Neural crest cell (in vitro differentiated cells): Measurements from ENCODE around the gene CCDC27. TPM values are rescaled to one million over a fixed set of nuclear protein-coding genes. Genes with fewer than 3 reads are reported as not detected.

Experiments
- DNase-seq: peaks from one replicate; pipeline ENCODE4 v3.0.0; 2021; ENCODE audit warnings: low read depth, mixed read lengths, low spot score
- H3K27ac Mint-ChIP-seq: one replicate; pipeline ENCODE4 v1.8.0; 2021; ENCODE audit warnings: mild to moderate bottlenecking, mixed read lengths; ENCODE audit not compliant: unreplicated experiment
- H3K27me3 Mint-ChIP-seq: 2 replicates; pipeline ENCODE4 v1.8.0; 2021; ENCODE audit warnings: low read depth, mild to moderate bottlenecking, mixed read lengths
- H3K36me3 Mint-ChIP-seq: 2 replicates; pipeline ENCODE4 v1.8.0; 2021; ENCODE audit warnings: low read depth, mild to moderate bottlenecking, mixed read lengths
- H3K4me1 Mint-ChIP-seq: 2 replicates; pipeline ENCODE4 v1.8.0; 2021; ENCODE audit warnings: mixed read lengths
- H3K4me3 Mint-ChIP-seq: one replicate; pipeline ENCODE4 v1.8.0; 2021; ENCODE audit warnings: mild to moderate bottlenecking, mixed read lengths
- H3K9me3 Mint-ChIP-seq: 2 replicates; pipeline ENCODE4 v1.8.0; 2021; ENCODE audit warnings: mixed read lengths
- CTCF ChIP-seq: fragments of 200-600 bp; sonication (generic); conservative IDR thresholded peaks from 2 replicates; pipeline ENCODE4 v1.5.0; 2021; ENCODE audit warnings: antibody characterized with exemption, mild to moderate bottlenecking
- long read RNA-seq: library from polyadenylated mRNA; unstranded; transcript quantifications from one replicate; pipeline ENCODE4 v2.0.0, GENCODE V29; 2020
- total RNA-seq: library from RNA; stranded (reverse); gene quantifications from 2 replicates; pipeline ENCODE4 v1.2.1, GENCODE V29; 2021

CCDC27 gene
- not detected in 2 replicates for total RNA-seq
- long read RNA-seq: 0 reads

- Mint-ChIP-seq H3K9me3 (no peaks in the 10 kb centered on the region), H3K36me3 (no peaks in the 10 kb centered on the region), H3K4me1 (no peaks in the 10 kb centered on the region), H3K27ac (no peak within 1 kb of the TSS), H3K27me3 (peaks cover 35% of the 10 kb centered on the region), H3K4me3 (no peak within 1 kb of the TSS)
- no peak for TF ChIP-seq CTCF
- DNase-seq: no peak
These were observed at the start of gene CCDC27 for GRCh38 chr1:3752400-3752945. Gene CCDC27 (plus strand): TSS chr1:3752450. CDS start chr1:3752482, 32 bp downstream.

DNA sequence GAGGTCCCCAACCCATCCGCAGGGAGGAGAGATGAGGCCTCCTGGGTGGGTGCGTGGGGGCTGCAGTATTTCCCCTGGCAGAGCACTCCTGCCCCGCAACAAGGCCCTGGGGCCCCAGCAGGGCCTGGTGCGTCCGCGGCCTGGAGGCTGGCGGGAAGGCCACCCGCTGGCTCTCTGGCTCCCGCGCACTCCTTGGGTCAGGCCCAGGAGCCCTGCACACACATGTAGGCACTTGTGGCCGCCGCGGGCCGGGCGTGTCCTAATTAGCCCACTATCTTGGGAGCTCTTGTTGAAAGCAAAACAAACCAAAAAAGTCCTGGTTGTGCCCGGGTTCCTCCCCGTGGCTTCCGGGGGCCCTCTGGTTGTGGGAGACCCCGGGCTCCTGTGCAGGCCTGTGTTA lies 49.7 kb upstream of the CCDC27 start:
- no peaks in the 10 kb centered on the region for H3K36me3 Mint-ChIP-seq

GRCh38 chr1:3702990-3703728 lies 49.1 kb upstream of the CCDC27 start:
- Mint-ChIP-seq H3K4me1 (peaks cover 4% of the 10 kb centered on the region), H3K4me3 (no peak overlapping the region), H3K9me3 (no peaks in the 10 kb centered on the region), H3K27ac (no peak overlapping the region), H3K27me3 (peaks cover 14% of the 10 kb centered on the region), H3K36me3 (no peaks in the 10 kb centered on the region)
- peak; percentile 42 for TF ChIP-seq CTCF
- DNase-seq: no peak

More for the DNA sequence above, 49.7 kb upstream of the CCDC27 start:
- Mint-ChIP-seq H3K27me3 (peaks cover 9% of the 10 kb centered on the region), H3K4me3 (no peak overlapping the region), H3K4me1 (peaks cover 4% of the 10 kb centered on the region), H3K27ac (no peak overlapping the region), H3K9me3 (no peaks in the 10 kb centered on the region)
- DNase-seq: no peak
- TF ChIP-seq CTCF: no peak

- no peak for TF ChIP-seq CTCF
- no peak overlapping the region for H3K27ac Mint-ChIP-seq
- no peak for DNase-seq
- peaks cover 17% of the 10 kb centered on the region for H3K27me3 Mint-ChIP-seq
- H3K9me3 Mint-ChIP-seq: no peaks in the 10 kb centered on the region
- no peak overlapping the region for H3K4me3 Mint-ChIP-seq
- peaks cover 4% of the 10 kb centered on the region for H3K4me1 Mint-ChIP-seq
- H3K36me3 Mint-ChIP-seq: no peaks in the 10 kb centered on the region
These were observed 48.4 kb upstream of the CCDC27 start for GRCh38 chr1:3703786-3704371.

DNA sequence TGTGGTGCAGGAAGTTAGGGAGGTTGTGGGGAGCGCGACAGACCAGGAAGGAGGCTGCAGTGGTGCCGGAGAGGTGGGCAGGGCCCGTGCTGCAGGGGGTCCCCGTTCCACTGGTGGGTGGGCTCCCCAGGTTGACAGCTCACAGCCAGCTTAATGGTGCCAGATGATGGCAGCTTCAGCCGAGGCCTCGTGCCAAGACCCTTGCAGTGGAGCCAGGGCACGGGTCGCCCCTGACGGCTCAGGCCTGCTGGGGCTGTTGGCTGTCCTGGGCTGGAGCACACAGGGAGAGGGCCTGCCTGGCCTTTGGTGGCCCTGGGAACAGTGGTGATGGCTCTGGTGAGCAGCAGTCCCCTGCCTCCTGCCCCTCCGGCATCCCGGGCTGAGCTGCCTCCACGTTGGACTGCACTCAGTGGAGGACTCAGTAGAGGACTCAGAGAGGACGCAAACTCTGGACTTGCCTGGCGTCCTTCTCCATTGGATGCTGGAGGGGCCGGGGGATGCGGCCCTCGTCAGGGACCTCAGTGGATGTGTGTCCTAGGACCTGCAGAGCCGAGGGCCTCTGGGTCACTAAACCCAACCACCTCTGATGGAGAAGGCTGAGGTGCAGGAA lies 46.8 kb upstream of the CCDC27 start:
- TF ChIP-seq CTCF: no peak
- Mint-ChIP-seq H3K27ac (no peak overlapping the region), H3K9me3 (no peaks in the 10 kb centered on the region), H3K36me3 (no peaks in the 10 kb centered on the region), H3K4me1 (no peaks in the 10 kb centered on the region), H3K27me3 (peaks cover 24% of the 10 kb centered on the region), H3K4me3 (no peak overlapping the region)
- no peak for DNase-seq
